Esophagus mucosa (tissue), 1 donor: ENCODE data around the gene PRSS36. TPM values are rescaled to one million over a fixed set of nuclear protein-coding genes. Genes with fewer than 3 reads are reported as not detected.
A peak's percentile ranks its signal among the peaks of the same experiment; 100 is the strongest.

Experiments used
- ATAC-seq: fragments of 200-7000 bp; cut with Tn5 transposase; one replicate; pipeline ENCODE4 v1.9.1; 2020
- total RNA-seq: library from RNA; stranded (reverse); gene quantifications from one replicate; pipeline ENCODE4 v1.2.4, GENCODE V29; 2023
- donor health status: DM: yes; HTN: yes; CAD: no.

PRSS36 gene
- total RNA-seq, 1 donor from 2014 or later = 1.5 TPM

DNA sequence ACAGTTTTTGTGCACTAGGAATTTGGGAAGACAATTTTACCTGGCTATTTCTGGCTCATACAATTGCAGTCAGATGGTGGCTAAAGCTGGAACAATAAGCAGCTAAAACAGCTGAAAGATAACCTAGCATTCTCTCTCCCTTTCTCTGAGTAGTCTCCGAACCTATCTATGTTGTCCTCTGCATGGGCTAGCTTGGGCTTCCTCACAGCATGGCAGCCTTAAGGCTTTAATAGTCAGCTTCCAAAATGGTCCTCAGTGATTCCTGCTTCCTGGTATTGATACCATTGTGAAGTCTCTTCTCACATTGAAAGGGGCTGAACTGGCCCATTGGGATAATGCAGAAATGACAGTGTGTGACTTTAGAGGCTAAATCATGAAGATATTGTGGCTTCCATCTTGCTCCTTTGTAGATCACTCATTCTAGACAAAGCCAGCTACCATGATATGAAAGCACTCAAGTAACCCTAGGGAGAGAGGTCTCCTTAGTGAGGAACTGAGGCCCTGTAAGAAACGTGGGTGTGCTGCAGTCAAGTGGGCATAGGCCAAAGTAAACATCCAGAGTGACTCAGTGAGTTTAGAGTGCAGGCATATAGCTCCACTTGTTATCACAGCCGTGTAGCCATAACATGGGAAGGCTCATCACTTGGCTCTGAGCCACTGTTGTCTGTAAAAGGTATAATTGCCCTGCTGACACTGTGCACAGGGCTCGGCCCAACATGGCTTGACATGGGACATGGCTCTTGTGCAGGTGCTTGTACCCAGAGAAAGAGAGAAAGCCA lies 49.8 kb downstream of the PRSS36 start:
- ATAC-seq = no peak

DNA sequence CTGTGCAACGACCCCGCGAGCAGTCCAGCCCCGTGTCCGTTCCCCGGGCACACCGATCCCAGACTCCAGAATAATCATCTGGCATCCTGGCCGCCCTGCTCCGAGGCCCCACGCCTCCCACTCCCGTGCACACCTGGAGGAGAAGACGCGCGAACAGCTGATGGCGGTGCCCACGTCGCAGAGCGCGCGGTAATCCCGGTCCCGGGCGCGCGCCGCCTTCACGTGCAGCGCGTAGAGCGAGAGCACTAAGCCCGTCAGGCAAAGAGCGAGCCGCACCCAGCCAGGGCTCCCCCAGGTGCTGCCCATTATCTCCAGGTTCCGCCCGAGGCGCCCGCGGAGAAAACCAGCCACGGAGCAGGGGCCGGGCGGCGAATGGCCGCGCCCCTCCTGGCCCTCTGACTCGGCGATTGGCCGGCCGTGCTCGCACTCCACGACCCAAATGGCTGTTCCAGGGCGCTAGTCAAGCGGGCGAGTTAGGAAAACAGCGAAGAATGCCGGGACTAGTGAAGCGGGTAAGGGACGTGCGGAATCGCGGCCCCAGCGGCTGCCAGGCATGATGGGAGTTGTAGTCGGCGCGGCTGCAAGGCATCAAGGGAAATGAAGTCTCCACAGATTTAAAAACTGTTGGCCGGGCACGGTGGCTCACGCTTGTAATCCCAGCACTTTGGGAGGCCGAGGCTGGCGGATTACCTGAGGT lies 55.3 kb downstream of the PRSS36 start, which contains the start of gene VKORC1:
Gene VKORC1, minus strand, starts transcription at position 374 of the 697 bp plus-strand sequence. Its CDS starts 68 bp downstream, at position 306.
- ATAC-seq = peak; percentile 92

DNA sequence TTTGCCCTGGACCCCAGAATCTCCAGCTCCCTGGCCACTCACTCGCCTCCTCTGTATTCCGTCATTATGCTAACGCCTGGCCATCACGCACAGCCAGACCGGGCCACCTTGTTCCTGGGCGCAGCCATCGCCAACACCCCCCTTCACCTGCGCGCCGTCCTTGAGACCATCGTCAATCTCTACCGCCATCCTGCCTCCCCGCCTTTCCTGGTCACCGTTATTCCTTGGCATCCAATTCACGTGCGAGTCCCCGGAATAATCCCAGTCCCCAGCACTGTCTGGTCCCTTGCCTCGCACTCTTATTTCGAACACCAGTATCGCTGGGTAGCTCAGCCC lies 55.8 kb downstream of the PRSS36 start:
- peak; percentile 2 for ATAC-seq

DNA sequence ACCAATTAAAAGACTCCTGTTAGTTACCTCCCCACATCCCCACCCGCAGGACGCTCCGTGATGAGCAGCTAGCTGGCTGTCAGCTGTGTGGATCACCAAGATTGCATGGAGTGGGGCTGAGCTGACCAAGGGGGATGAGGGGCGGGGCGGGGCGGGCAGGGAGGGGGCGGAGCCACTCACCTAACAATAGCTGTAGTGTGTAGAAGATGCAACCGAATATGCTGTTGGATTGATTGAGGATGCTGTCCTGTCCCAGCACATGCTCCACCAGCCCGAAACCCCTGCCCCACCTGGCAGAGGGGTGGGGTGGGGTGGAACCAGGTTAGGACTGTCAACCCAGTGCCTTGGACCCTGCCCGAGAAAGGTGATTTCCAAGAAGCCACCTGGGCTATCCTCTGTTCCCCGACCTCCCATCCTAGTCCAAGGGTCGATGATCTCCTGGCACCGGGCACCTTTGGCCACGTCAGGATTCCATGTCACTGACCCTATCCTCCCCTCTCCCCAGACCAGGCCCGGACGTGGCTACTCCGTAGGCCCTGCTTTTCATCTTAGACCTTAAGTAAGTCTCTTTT lies 56.6 kb downstream of the PRSS36 start:
- ATAC-seq = no peak

DNA sequence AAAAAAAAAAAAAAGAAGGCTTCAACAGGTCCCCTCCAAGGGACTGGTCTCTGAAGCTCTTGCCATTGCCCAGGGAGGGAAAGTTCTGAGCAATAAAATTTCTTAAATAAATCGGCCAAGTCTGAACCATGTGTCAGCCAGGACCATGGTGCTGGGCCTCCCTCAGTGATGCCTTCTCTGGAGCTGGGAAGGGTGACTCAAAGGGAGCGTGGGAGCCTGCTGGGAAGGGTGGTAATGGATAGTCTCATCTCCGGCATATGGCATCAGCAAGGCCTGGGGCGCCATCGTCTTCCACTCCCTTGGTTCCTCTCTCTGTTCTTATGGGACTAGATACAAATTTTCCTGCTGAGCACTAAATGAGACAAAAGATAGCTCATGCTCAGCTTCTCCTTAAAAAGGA lies 57.5 kb downstream of the PRSS36 start:
- ATAC-seq = no peak

DNA sequence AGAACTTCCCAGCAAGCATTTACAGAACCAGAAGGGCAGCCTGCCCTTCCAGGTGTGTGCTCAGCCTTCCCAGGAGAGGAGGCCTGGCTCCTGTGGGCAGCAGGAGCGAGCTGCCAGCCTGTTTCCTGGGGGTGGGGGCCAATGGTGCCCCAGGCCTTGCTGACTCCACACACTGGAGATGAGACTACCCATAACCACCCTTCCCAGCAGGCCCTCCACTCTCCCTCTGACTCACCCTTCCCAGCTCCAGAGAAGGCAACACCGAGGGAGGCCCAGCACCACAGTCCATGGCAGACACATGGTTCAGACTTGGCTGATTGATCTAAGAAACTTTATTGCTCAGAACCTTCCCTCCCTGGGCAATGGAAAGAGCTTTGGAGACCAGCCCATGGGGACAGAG lies 59.3 kb downstream of the PRSS36 start:
- ATAC-seq = no peak

DNA sequence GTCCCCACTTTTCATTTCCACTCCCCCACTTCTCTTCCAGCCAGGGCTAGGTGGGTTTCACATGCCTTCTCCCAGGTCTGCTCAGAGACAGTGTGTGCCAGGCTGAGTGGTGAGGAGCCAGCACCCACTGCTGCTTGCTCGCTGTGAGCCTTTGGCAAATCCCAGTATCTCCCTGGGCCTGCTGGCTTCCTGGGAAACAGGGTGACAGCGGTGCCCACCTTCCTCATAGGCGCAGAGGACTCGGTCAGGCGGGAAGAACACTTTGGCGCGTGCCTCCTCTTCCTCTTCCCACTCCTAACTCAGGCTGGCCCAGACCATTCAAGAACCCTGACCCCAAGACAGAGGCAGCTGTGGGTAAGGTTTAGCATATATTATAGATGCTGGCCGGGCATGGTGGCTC lies 60.7 kb downstream of the PRSS36 start:
- ATAC-seq = no peak

Other genes with a start within 250 kb of the PRSS36 start
- 19.2 TPM for gene FBXL19, start 226.5 kb downstream of the PRSS36 start, total RNA-seq
- 9.8 TPM for gene ORAI3, start 201.0 kb downstream of the PRSS36 start, total RNA-seq
- 8.2 TPM for gene SETD1A, start 192.3 kb downstream of the PRSS36 start, total RNA-seq
- 14.5 TPM for gene HSD3B7, start 164.9 kb downstream of the PRSS36 start, total RNA-seq
- gene STX1B, start 139.4 kb downstream of the PRSS36 start, total RNA-seq = 0.80 TPM
- gene STX4, start 116.5 kb downstream of the PRSS36 start, total RNA-seq = 42.8 TPM
- 5.3 TPM for gene ZNF668, start 75.8 kb downstream of the PRSS36 start, total RNA-seq
- 9.0 TPM for gene ZNF646, start 75.6 kb downstream of the PRSS36 start, total RNA-seq
- gene PRSS53, start 61.1 kb downstream of the PRSS36 start, total RNA-seq = 0.48 TPM
- 22.3 TPM for gene VKORC1, start 55.3 kb downstream of the PRSS36 start, total RNA-seq
- 21.5 TPM for gene BCKDK, start 41.7 kb downstream of the PRSS36 start, total RNA-seq
- gene KAT8, start 32.4 kb downstream of the PRSS36 start, total RNA-seq = 25.5 TPM
- 59.3 TPM for gene PRSS8, start 14.3 kb downstream of the PRSS36 start, total RNA-seq
- gene FUS, start 30.1 kb upstream of the PRSS36 start, total RNA-seq = 127 TPM
- 75.6 TPM for gene PYCARD, start 52.7 kb upstream of the PRSS36 start, total RNA-seq
- 0.04 TPM for gene TRIM72, start 64.1 kb upstream of the PRSS36 start, total RNA-seq
- not detected for gene PYDC1, start 67.1 kb upstream of the PRSS36 start, total RNA-seq
- gene ITGAM, start 109.9 kb upstream of the PRSS36 start, total RNA-seq = 0.96 TPM
- gene ITGAX, start 205.1 kb upstream of the PRSS36 start, total RNA-seq = 1.9 TPM
- not detected for gene ITGAD, start 243.3 kb upstream of the PRSS36 start, total RNA-seq